ENCODE measurements around the gene ACTR3C.

Gene ACTR3C

GRCh38 chr7:150346922-150347321 is 23.6 kb upstream of the ACTR3C start:
- H3K4me3 ChIP-seq (ENCODE audit: low read depth, low read length), result no peak overlapping the region
- TF ChIP-seq CTCF (conservative IDR thresholded peaks at IDR 0.05; ENCODE audit: low read depth, low read length), result no peak
- no peak for DNase-seq (ENCODE audit: low read depth)

- H3K4me3 ChIP-seq (ENCODE audit: low read depth, low read length), result no peak overlapping the region
- DNase-seq (ENCODE audit: low read depth), result no peak
- no peak for TF ChIP-seq CTCF (conservative IDR thresholded peaks at IDR 0.05; ENCODE audit: low read depth, low read length)
Measured at GRCh38 chr7:150345012-150345411, 21.7 kb upstream of the ACTR3C start.

GRCh38 chr7:150344299-150344698 is 21.0 kb upstream of the ACTR3C start:
- DNase-seq (ENCODE audit: low read depth), result no peak
- TF ChIP-seq CTCF (conservative IDR thresholded peaks at IDR 0.05; ENCODE audit: low read depth, low read length), result no peak
- no peak overlapping the region for H3K4me3 ChIP-seq (ENCODE audit: low read depth, low read length)

- H3K4me3 ChIP-seq (ENCODE audit: low read depth, low read length), result no peak overlapping the region
- DNase-seq (ENCODE audit: low read depth), result no peak
- no peak for TF ChIP-seq CTCF (conservative IDR thresholded peaks at IDR 0.05; ENCODE audit: low read depth, low read length)
Measured at GRCh38 chr7:150343225-150343624, 19.9 kb upstream of the ACTR3C start.

- TF ChIP-seq CTCF (conservative IDR thresholded peaks at IDR 0.05; ENCODE audit: low read depth, low read length), result no peak
- no peak for DNase-seq (ENCODE audit: low read depth)
Measured at GRCh38 chr7:150342121-150342408, 18.7 kb upstream of the ACTR3C start.

GRCh38 chr7:150341263-150342120 is 18.1 kb upstream of the ACTR3C start, which contains the start of gene RARRES2:
TSS of gene RARRES2 (minus strand) at chr7:150341629. CDS start at chr7:150340609, 1,020 bp downstream.
- H3K4me3 ChIP-seq (ENCODE audit: low read depth, low read length), result peak within 1 kb of the TSS; percentile 48
- DNase-seq (ENCODE audit: low read depth), result peak; percentile 29
- no peak for TF ChIP-seq CTCF (conservative IDR thresholded peaks at IDR 0.05; ENCODE audit: low read depth, low read length)

More at GRCh38 chr7:150342121-150342408, 18.7 kb upstream of the ACTR3C start:
- H3K4me3 ChIP-seq (ENCODE audit: low read depth, low read length), result no peak overlapping the region

- peak overlapping the region; percentile 48 for H3K4me3 ChIP-seq (ENCODE audit: low read depth, low read length)
- no peak for TF ChIP-seq CTCF (conservative IDR thresholded peaks at IDR 0.05; ENCODE audit: low read depth, low read length)
Measured at GRCh38 chr7:150340875-150341262, 17.5 kb upstream of the ACTR3C start.

More at GRCh38 chr7:150340875-150341262, 17.5 kb upstream of the ACTR3C start:
- no peak for DNase-seq (ENCODE audit: low read depth)

Data from choroid plexus epithelial cell (primary cell).